HG03066 (cell line): Measurements from ENCODE around the gene TPM4.
"Not testable (repeated sequence)": the region's sequence is repeated elsewhere in the genome, so short reads cannot be mapped to it uniquely, and the experiment has no call there.

Experiments used
- ATAC-seq: cut with Tn5 transposase; IDR thresholded peaks from one replicate; pipeline ENCODE4 v1.9.1; 2021; ENCODE audit warnings: low read depth; ENCODE audit not compliant: unreplicated experiment

TPM4 gene

GRCh38 chr19:16070366-16070990 lies 5.8 kb upstream of the TPM4 start:
- no peak for ATAC-seq

- ATAC-seq, result no peak
Measured at GRCh38 chr19:16071072-16071691, 5.1 kb upstream of the TPM4 start.

GRCh38 chr19:16073481-16073880 lies 2.8 kb upstream of the TPM4 start:
- no peak for ATAC-seq

- no peak for ATAC-seq
Measured at GRCh38 chr19:16073988-16074387, 2.3 kb upstream of the TPM4 start.

- ATAC-seq, result no peak
Measured at GRCh38 chr19:16074488-16075365, 1.6 kb upstream of the TPM4 start.

GRCh38 chr19:16075430-16076153 lies 703 bp upstream of the TPM4 start:
- no peak for ATAC-seq

- ATAC-seq, result no peak
Measured at GRCh38 chr19:16076958-16077611, 790 bp downstream of the TPM4 start.

GRCh38 chr19:16077984-16078758 lies 1.9 kb downstream of the TPM4 start:
- no peak for ATAC-seq

GRCh38 chr19:16078759-16079707 lies 2.7 kb downstream of the TPM4 start:
- ATAC-seq, result no peak

GRCh38 chr19:16084067-16084685 lies 7.9 kb downstream of the TPM4 start:
- no peak for ATAC-seq

- no peak for ATAC-seq
Measured at GRCh38 chr19:16085115-16085514, 8.8 kb downstream of the TPM4 start.

GRCh38 chr19:16087404-16087803 lies 11.1 kb downstream of the TPM4 start:
- not testable (repeated sequence) for ATAC-seq

GRCh38 chr19:16087940-16088339 lies 11.6 kb downstream of the TPM4 start:
- ATAC-seq, result no peak

GRCh38 chr19:16088351-16089009 lies 12.2 kb downstream of the TPM4 start:
- ATAC-seq, result no peak

GRCh38 chr19:16089010-16089846 lies 12.9 kb downstream of the TPM4 start:
- no peak for ATAC-seq

GRCh38 chr19:16091546-16092475 lies 15.5 kb downstream of the TPM4 start:
- ATAC-seq, result no peak
